HL-60 (cell line): ENCODE data around the gene FOXK2.
"Not testable (repeated sequence)": the region's sequence is repeated elsewhere in the genome, so short reads cannot be mapped to it uniquely, and the experiment has no call there.

Experiments
- DNase-seq, 2 experiments: peaks; one replicate each; pipeline ENCODE4 v3.0.0-alpha.2; 2010 to 2020; ENCODE audit warnings: low read depth in 1 of 2, low spot score in 1 of 2
- H3K27ac ChIP-seq: fragments of 250-450 bp; sonication (Bioruptor Pico); replicated peaks from 2 replicates; pipeline ENCODE4 v1.5.1; 2020; ENCODE audit warnings: mild to moderate bottlenecking, moderate library complexity
- H3K27me3 ChIP-seq: fragments of 250-450 bp; sonication (Bioruptor Pico); 2 replicates; pipeline ENCODE4 v1.5.1; 2021; ENCODE audit warnings: mild to moderate bottlenecking, moderate library complexity; ENCODE audit not compliant: insufficient read depth, poor library complexity, severe bottlenecking
- H3K4me3 ChIP-seq: replicated peaks from 2 replicates; pipeline ENCODE4 v1.5.1; 2011; ENCODE audit warnings: mild to moderate bottlenecking, control low read depth, low read length; ENCODE audit not compliant: insufficient read depth
- CTCF ChIP-seq: IDR thresholded peaks from one replicate; pipeline ENCODE4 v1.5.1; 2011; ENCODE audit warnings: low read length, control low read depth, inconsistent platforms; ENCODE audit not compliant: insufficient read depth
- GABPA ChIP-seq: IDR thresholded peaks from 2 replicates; pipeline ENCODE4 v1.6.1; 2012; ENCODE audit warnings: low read depth
- POLR2AphosphoS5 ChIP-seq: IDR thresholded peaks from 2 replicates; pipeline ENCODE4 v1.6.1; 2012; ENCODE audit warnings: low read depth
- REST ChIP-seq: IDR thresholded peaks from 2 replicates; pipeline ENCODE4 v1.6.1; 2012; ENCODE audit warnings: low read depth; ENCODE audit not compliant: insufficient replicate concordance
- SPI1 ChIP-seq: IDR thresholded peaks from 2 replicates; pipeline ENCODE4 v1.6.1; 2012; ENCODE audit warnings: low read depth, mild to moderate bottlenecking, borderline replicate concordance

Gene FOXK2

GRCh38 chr17:82552580-82552979 is 33.0 kb downstream of the FOXK2 start:
- no peak for DNase-seq
- no peak overlapping the region for H3K27ac ChIP-seq
- H3K27me3 ChIP-seq, result no peaks in the 10 kb centered on the region
- H3K4me3 ChIP-seq, result no peak overlapping the region
- TF ChIP-seq POLR2AphosphoS5 (no peak), GABPA (no peak), SPI1 (no peak)

GRCh38 chr17:82553210-82553930 is 33.8 kb downstream of the FOXK2 start:
- no peak for TF ChIP-seq GABPA
- TF ChIP-seq REST, result no peak
- no peak for TF ChIP-seq SPI1
- no peak for TF ChIP-seq POLR2AphosphoS5
- TF ChIP-seq CTCF, result no peak
- Histone ChIP-seq H3K27ac (peak overlapping the region; percentile 15; the same call in 1 of the 2 replicates), H3K4me3 (no peak overlapping the region), H3K27me3 (no peaks in the 10 kb centered on the region)
- no peak for DNase-seq

- H3K4me3 ChIP-seq, H3K27ac ChIP-seq, H3K27me3 ChIP-seq, DNase-seq: not testable (repeated sequence)
These were observed 38.0 kb downstream of the FOXK2 start for GRCh38 chr17:82557510-82557909.

- no peak for TF ChIP-seq SPI1
- TF ChIP-seq GABPA, result no peak
- no peak for TF ChIP-seq REST
- TF ChIP-seq CTCF, result no peak
- TF ChIP-seq POLR2AphosphoS5, result no peak
- H3K27ac ChIP-seq, result no peak overlapping the region; the same call in 1 of the 2 replicates
- no peaks in the 10 kb centered on the region for H3K27me3 ChIP-seq
- DNase-seq, result no peak
- H3K4me3 ChIP-seq, result no peak overlapping the region
These were observed 40.2 kb downstream of the FOXK2 start for GRCh38 chr17:82559566-82560251.
